Neuron (in vitro differentiated cells): ENCODE measurements around the gene NT5C2.

Experiments used
- H2AFZ ChIP-seq: one replicate; pipeline ENCODE4 v1.6.1; 2013; ENCODE audit warnings: low read depth, mild to moderate bottlenecking, inconsistent platforms, low read length, moderate library complexity
- H3K27me3 ChIP-seq: one replicate; pipeline ENCODE4 v1.6.1; 2013; ENCODE audit warnings: low read length; ENCODE audit not compliant: insufficient read depth
- H3K36me3 ChIP-seq: one replicate; pipeline ENCODE4 v1.6.1; 2013; ENCODE audit warnings: low read length; ENCODE audit not compliant: insufficient read depth
- H3K4me1 ChIP-seq: one replicate; pipeline ENCODE4 v1.6.1; 2013; ENCODE audit warnings: low read length; ENCODE audit not compliant: insufficient read depth
- H3K4me3 ChIP-seq: 2 replicates; pipeline ENCODE4 v1.5.1; 2013; ENCODE audit warnings: mild to moderate bottlenecking, low read length, moderate library complexity
- H3K9me3 ChIP-seq: one replicate; pipeline ENCODE4 v1.6.1; 2013; ENCODE audit warnings: low read length

Gene NT5C2

GRCh38 chr10:103040418-103040817, 152.7 kb downstream of the NT5C2 start:
- Histone ChIP-seq H3K27me3 (no peaks in the 10 kb centered on the region), H3K4me1 (peaks cover 6% of the 10 kb centered on the region)

GRCh38 chr10:103038570-103038969, 154.5 kb downstream of the NT5C2 start:
- Histone ChIP-seq H3K27me3 (no peaks in the 10 kb centered on the region), H3K36me3 (no peaks in the 10 kb centered on the region), H3K4me1 (no peaks in the 10 kb centered on the region), H2AFZ (no peak overlapping the region), H3K4me3 (no peak overlapping the region), H3K9me3 (no peaks in the 10 kb centered on the region)

More at GRCh38 chr10:103040418-103040817, 152.7 kb downstream of the NT5C2 start:
- H2AFZ ChIP-seq, result no peak overlapping the region
- no peaks in the 10 kb centered on the region for H3K36me3 ChIP-seq
- H3K4me3 ChIP-seq, result no peak overlapping the region
- H3K9me3 ChIP-seq, result no peaks in the 10 kb centered on the region
